Right kidney (tissue), 9 donors: ENCODE results near the gene TRIM68.

Source experiments
- DNase-seq: peaks from one replicate; pipeline ENCODE4 v3.0.0-alpha.2; 2016
- long read RNA-seq, 8 donors: transcript quantifications; one replicate each; lab custom pipeline, GENCODE V29; 2026

TRIM68 gene
- long read RNA-seq, donor 1, partial matches to known transcripts: 0 of 10 reads
- long read RNA-seq, donor 1, other reads (novel, unspliced or antisense): 0 of 10 reads
- long read RNA-seq, donor 2, partial matches to known transcripts: 0 of 2 reads
- long read RNA-seq, donor 2, other reads (novel, unspliced or antisense): 0 of 2 reads
- long read RNA-seq, donor 3, partial matches to known transcripts: 0 of 4 reads
- long read RNA-seq, donor 3, other reads (novel, unspliced or antisense): 0 of 4 reads
- long read RNA-seq, donor 4, partial matches to known transcripts: 0 of 5 reads
- long read RNA-seq, donor 4, other reads (novel, unspliced or antisense): 0 of 5 reads
- long read RNA-seq, donor 5, partial matches to known transcripts: 0 of 1 reads
- long read RNA-seq, donor 5, other reads (novel, unspliced or antisense): 0 of 1 reads
- long read RNA-seq, donor 6, transcript TRIM68-201 (7 exons, 3,352 nt): major isoform, 5 of 8 reads
- long read RNA-seq, donor 6, partial matches to known transcripts: 0 of 8 reads
- long read RNA-seq, donor 6, other reads (novel, unspliced or antisense): 0 of 8 reads
- long read RNA-seq, donor 7, transcript TRIM68-201 (7 exons, 3,352 nt): major isoform, 6 of 12 reads
- long read RNA-seq, donor 7, partial matches to known transcripts: 0 of 12 reads
- long read RNA-seq, donor 7, other reads (novel, unspliced or antisense): 0 of 12 reads
- long read RNA-seq, donor 8, partial matches to known transcripts: 0 of 5 reads
- long read RNA-seq, donor 8, other reads (novel, unspliced or antisense): 0 of 5 reads

- DNase-seq: peak; percentile 87
Observed at GRCh38 chr11:4607781-4608666, at the start of gene TRIM68. Gene TRIM68 (minus strand): TSS chr11:4608231. CDS start chr11:4605504, 2,727 bp downstream.

GRCh38 chr11:4654635-4655369, 46.8 kb upstream of the TRIM68 start:
- DNase-seq: no peak

GRCh38 chr11:4647766-4648165, 39.7 kb upstream of the TRIM68 start:
- no peak for DNase-seq

GRCh38 chr11:4645974-4646373, 37.9 kb upstream of the TRIM68 start:
- no peak for DNase-seq

- DNase-seq: no peak
Observed at GRCh38 chr11:4644233-4644632, 36.2 kb upstream of the TRIM68 start.

GRCh38 chr11:4643682-4644081, 35.7 kb upstream of the TRIM68 start, which contains the start of gene OR51E1:
Gene OR51E1 (plus strand): TSS chr11:4643982. CDS start chr11:4652527, 8,545 bp downstream.
- no peak for DNase-seq

- DNase-seq: no peak
Observed at GRCh38 chr11:4643076-4643475, 35.0 kb upstream of the TRIM68 start.

- no peak for DNase-seq
Observed at GRCh38 chr11:4642043-4642442, 34.0 kb upstream of the TRIM68 start.

GRCh38 chr11:4641501-4641900, 33.5 kb upstream of the TRIM68 start:
- DNase-seq: no peak

GRCh38 chr11:4639931-4640330, 31.9 kb upstream of the TRIM68 start:
- no peak for DNase-seq

- no peak for DNase-seq
Observed at GRCh38 chr11:4637662-4638047, 29.6 kb upstream of the TRIM68 start.

GRCh38 chr11:4636962-4637661, 29.1 kb upstream of the TRIM68 start, which contains the start of gene OR51D1:
Gene OR51D1 (plus strand): TSS chr11:4637477. CDS start chr11:4639791, 2,314 bp downstream.
- DNase-seq: peak; percentile 79

GRCh38 chr11:4636136-4636535, 28.1 kb upstream of the TRIM68 start:
- DNase-seq: no peak

- no peak for DNase-seq
Observed at GRCh38 chr11:4626207-4627099, 18.4 kb upstream of the TRIM68 start.

GRCh38 chr11:4619514-4619913, 11.5 kb upstream of the TRIM68 start:
- DNase-seq: no peak

- no peak for DNase-seq
Observed at GRCh38 chr11:4615856-4616444, 7.9 kb upstream of the TRIM68 start.

GRCh38 chr11:4611986-4612385, 4.0 kb upstream of the TRIM68 start:
- DNase-seq: no peak

- no peak for DNase-seq
Observed at GRCh38 chr11:4610258-4610935, 2.4 kb upstream of the TRIM68 start.

- DNase-seq: no peak
Observed at GRCh38 chr11:4607096-4607495, 935 bp downstream of the TRIM68 start.
